ENCODE data around the gene RHBDD1.

The RHBDD1 gene

GRCh38 chr2:226932443-226932842 is 96.6 kb downstream of the RHBDD1 start:
- DNase-seq (ENCODE audit: low read depth), result no peak

DNA sequence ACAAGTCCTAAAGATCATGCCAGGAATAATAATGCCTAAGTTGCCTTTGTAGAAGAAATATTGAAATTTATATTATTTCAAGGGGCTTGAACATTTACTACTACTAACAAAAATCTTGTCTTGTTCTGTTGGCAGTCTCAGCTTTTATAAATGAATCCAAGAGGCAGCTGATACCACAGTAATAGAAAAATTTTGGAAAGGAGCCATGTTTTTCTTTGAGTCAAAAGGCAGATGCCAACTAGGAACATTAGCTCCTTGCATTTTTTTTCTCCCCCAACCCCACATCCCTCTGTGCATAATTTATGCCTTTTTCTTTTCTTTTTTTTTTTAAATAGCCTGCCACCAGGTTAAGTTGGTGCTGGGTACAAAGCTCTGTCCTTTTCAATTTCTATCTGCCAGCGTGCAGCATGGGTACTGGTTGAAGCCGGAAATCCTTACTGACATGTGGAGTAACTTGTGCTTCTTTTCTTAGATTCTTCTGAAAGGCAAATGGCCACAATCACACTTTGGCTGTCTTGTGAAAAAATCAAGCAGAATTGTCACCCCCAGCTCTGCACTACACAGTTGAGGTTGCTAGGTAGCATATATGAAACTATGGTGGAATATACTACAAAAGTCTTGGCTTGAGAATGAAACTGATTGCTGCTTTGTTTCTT is 98.8 kb downstream of the RHBDD1 start:
- no peak for DNase-seq (ENCODE audit: low read depth)

- DNase-seq (ENCODE audit: low read depth), result no peak
Observed at GRCh38 chr2:226943862-226944620, 108.2 kb downstream of the RHBDD1 start.

DNA sequence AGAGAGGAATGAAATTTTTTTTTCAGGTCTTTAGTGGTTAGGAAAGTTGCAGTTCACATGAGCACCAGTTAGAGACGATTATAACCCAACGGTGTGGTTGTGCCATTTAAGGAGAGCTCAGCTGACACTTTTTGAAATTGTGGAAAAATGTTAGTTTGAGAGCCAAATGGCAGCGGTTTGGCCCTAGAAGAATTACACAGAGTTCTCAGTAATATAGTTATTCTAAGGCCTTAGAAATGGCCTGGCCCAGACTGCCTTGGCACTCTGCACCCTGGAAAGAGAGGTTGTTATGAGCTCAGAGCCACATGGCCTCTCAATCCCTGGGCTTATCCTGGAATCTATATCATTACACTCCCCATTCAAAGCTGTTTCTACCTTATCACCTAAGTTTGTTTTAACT is 117.4 kb downstream of the RHBDD1 start:
- no peak for DNase-seq (ENCODE audit: low read depth)

DNA sequence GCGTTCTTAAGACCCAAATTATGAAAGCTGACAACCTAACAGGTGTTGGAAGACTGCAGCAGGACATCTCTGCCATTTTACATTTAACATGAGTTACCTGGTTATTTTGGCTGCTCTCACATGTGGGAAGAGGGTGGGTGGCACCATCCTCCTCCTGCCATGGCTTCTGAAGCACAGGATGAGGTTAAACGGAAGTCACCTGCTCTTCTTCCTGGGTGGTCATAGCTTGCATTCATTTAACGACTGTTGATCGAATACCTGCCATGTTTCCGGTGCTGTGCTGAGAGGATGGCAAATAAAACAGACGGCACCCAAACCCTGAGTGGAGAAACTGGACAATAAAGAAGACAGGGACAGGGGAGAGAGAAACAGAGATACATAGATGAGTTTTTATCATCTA is 118.0 kb downstream of the RHBDD1 start:
- no peak for DNase-seq (ENCODE audit: low read depth)

- no peak for DNase-seq (ENCODE audit: low read depth)
Observed at GRCh38 chr2:226956659-226957058, 120.8 kb downstream of the RHBDD1 start.

DNA sequence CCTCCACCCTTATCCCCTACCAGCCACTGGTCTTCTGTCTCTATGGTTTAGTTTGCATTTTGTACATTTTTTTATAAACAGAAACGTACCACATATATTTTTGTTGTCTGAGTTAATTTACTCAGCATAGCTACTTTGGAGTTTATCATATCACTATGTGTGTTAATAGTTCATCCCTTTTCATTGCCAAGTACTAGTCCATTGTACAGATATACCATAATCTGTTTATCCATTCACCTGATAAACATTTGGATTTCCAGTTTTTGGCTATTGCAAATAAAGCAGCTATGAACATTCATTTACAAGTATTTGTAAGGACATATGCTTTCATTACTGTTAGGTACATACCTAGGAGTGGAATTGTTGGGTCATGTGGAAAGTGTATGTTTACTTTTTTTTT is 123.6 kb downstream of the RHBDD1 start:
- no peak for DNase-seq (ENCODE audit: low read depth)

DNA sequence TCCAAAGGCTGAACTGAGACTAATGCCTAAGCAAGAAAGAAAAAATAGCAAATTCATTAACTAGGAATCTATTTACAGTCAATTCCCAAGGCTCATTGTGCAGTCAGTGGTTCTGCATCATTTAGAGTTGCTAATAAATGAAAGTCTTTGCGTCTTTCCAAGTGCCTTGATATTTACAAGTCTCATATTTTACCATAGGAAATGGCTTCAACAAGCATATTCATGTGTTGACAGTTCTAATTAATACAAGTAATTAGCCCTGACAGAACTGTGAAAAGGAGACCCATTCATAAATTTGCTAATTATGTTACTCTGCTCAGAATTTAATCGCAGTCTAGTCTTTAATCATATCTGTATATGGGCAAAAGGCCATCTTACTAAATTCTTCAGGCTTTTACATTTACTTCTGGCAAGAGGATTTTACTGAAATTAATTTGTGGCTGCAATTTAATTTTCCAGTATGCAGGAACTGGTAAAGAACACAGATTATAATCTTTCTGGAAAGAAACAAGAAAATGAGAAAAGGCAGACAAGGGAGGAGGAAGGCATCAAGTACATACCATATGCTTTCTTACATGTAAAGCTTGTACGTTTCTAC is 126.4 kb downstream of the RHBDD1 start:
- DNase-seq (ENCODE audit: low read depth), result no peak

DNA sequence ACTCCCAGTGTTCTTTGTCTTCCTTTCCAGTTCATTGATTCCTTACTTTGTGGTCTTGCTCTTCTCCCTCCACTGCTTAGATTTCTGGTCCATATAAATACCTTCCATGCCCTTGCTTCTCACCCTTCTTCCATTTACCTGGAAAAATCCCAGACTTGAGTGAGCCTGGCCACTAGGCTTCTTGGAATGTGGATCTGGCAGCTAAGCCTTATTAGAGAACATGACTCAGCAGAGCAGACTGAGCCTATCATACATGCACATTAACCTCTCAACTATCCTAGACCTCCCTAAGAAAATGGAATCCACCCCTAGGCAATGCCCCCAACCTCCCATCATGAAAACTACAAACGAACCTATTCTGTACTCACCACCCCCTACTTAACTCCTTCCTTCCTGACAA is 127.7 kb downstream of the RHBDD1 start:
- DNase-seq (ENCODE audit: low read depth), result no peak

GRCh38 chr2:226965376-226965775 is 129.5 kb downstream of the RHBDD1 start:
- no peak for DNase-seq (ENCODE audit: low read depth)

GRCh38 chr2:226969417-226970080 is 133.7 kb downstream of the RHBDD1 start:
- DNase-seq (ENCODE audit: low read depth), result no peak

DNA sequence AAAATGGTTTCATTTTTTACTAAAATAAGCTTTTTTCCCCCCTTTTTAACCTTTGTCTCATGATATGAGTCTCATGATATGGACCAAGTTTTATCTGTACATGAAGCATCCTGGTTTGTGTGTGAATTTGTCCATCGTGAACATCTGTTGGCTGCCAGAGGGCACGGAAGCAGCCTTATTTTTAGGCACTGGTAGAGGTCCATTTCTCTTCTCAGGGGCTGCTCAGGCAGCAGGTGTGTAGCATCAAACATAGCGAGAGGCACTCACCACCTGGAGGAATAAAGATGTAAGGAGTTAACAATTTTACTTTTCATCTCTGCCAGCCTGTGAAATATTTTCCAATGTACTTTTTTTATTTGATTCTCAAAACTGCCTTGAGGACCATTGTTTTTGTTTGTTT is 134.5 kb downstream of the RHBDD1 start:
- no peak for DNase-seq (ENCODE audit: low read depth)

DNA sequence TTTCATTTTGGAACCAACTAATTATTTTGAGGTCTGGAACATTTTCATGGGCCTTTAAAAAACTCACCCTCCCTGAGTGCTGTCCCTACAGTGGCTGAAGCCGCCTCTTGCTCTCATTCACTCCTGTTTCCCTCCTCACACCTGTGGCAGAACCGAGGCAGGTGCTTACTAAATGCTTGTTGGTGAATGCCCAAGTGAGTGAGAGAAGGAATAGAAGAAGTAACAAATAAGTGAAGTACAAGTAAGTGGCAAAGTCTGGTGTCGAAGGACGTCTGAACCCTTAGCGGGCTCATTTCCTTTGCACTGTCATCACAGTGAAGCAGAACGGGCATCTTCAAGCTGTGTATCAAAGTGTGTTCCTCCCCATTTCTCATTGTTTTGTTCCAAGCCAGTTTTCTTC is 135.2 kb downstream of the RHBDD1 start:
- no peak for DNase-seq (ENCODE audit: low read depth)

DNA sequence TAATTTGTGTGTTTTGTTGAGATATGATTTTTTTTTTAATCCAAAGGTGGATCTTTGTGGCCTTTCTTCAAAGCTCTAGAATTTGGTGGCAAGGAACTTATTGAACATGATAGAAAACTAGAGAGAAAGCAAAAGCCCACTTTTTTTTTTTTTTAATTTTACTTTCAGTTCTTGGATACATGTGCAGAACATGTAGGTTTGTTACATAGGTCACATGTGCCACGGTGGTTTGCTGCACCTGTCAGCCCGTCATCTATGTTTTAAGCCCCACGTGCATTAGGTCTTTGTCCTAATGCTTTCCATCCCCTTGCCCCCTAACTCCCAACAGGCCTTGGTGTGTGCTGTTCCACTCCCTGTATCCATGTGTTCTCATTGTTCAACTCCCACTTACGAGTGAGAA is 135.9 kb downstream of the RHBDD1 start:
- DNase-seq (ENCODE audit: low read depth), result no peak

GRCh38 chr2:226973816-226974215 is 138.0 kb downstream of the RHBDD1 start:
- DNase-seq (ENCODE audit: low read depth), result no peak

- DNase-seq (ENCODE audit: low read depth), result no peak
Observed at GRCh38 chr2:226977775-226978190, 141.9 kb downstream of the RHBDD1 start.

GRCh38 chr2:226978300-226978699 is 142.4 kb downstream of the RHBDD1 start:
- no peak for DNase-seq (ENCODE audit: low read depth)

GRCh38 chr2:226979004-226979403 is 143.2 kb downstream of the RHBDD1 start:
- DNase-seq (ENCODE audit: low read depth), result no peak

DNA sequence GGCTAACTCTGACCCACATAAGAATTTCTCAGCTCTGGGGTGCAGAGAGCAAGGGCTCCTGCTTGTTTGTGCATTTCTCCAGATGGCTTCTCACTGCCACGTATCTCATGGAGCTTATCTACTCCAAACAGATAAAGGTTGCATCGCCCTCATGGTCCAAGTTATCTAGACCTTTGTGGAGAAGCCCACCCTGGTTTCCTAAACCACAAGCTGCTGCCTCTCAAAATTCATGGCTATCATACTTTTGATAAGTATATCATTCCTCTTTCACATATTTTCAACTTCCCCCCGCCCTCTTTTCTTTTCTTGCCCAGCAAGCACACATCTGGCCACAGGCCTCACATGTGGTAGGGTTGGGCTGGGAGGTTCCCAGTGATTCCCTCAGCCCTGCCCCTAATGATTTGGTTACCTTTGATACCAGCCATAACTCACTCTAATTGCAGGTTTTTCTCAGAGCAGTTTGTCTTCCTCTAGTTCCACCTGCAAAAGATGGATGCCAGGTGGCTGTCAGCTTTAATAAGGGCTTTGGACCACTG is 146.0 kb downstream of the RHBDD1 start:
- DNase-seq (ENCODE audit: low read depth), result no peak

DNA sequence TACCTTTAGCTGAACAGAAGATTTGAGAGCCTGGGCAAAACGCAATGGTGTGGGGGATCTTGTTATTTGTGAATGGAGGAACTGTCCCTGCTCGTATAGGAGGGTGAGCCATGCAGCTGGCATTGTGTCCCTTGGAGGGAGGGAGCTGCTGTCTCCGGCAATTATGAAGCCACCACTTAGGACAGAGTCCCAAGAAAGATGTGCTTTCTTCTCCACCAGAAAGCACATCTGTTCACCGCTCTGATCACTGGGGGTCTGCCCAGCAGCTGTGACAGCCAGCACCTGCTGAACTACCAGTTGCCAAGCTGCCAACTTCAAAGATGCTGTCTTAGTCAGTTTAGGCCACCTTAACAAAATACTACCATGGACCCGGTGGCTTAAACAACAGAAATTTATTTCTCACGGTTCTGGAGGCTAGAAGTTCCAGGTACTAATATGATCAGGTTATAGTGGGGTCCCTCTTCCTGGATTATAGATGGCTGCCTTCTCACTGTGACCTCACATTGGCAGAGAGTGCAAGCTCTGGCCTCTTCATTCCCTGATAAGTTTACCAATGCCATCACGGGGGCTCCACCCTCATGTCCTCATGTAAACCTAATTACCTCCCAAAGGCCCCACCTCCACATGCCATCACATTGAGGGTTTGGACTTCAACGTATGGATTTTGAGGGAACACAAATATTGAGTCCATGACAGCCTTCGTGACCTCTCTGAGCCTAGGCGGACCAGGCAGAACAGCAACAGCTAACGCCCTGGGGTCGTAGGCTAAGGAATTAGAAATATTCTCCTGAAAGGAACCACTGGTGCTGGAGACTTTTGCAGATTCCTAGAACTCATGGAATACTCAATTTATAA is 148.3 kb downstream of the RHBDD1 start:
- DNase-seq (ENCODE audit: low read depth), result no peak

DNA sequence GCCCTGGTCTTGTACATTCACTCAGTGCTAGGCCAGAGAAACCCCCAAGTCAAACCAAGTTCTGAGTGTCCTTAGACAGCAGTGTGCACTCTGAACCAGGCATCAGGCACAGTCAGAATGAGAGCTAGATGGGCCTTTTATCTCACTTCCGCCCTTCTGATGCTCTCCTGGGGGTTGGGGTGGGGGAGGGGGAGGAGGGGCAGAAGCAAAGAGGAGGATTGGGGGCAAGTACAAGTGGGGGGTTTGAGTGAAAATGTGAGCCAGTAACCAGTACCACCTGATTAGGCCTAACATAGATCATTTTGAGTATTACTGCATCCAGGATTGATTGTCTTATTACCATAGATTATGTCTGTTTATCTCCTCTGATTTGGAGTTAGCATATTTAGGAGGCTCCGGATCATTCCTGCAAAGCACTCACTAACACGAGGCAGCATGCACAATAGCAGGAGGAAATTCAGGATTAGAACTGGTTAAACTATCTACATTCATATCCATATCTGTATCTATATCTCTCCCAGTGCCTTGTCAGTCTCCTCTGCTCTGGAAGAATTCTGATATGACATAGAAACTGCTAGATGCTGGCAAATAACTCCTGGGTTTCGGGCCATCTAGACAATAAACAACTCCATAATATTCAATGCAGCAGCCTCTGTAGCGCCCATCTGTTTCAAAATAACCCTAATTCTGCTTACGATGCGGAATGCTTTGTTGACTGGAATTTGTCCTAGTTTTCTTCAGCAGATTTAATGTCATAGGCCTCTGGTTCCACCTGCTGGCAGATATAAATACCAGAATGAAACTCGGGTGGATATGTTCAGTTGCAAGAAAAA is 149.1 kb downstream of the RHBDD1 start:
- no peak for DNase-seq (ENCODE audit: low read depth)

Measured in stimulated activated CD8-positive, alpha-beta memory T cell treated with anti-CD3 and anti-CD28 coated beads, Interleukin-12 subunit alpha, Interleukin-12 subunit beta, amount 100 ng/mL, for 4 hours (primary cell).